A673 (cell line): ENCODE data around the gene HIGD2A. TPM values are rescaled to one million over a fixed set of nuclear protein-coding genes. Genes with fewer than 3 reads are reported as not detected.

Source experiments
- BruUV-seq: library from RNA; stranded (reverse); fragments of 400-500 nt; replicated peaks from 2 replicates; lab custom pipeline; 2021; lab: Mats Ljungman, UMichigan
- CTCF ChIA-PET: fragments of 300-600 bp; sonication (Branson Sonifier 250); formaldehyde crosslinking; loops from one replicate; lab custom pipeline; 2022; ENCODE audit warnings: antibody characterized with exemption; lab: Charles Lee
- POLR2A ChIA-PET: fragments of 300-600 bp; sonication (Branson Sonifier 250); formaldehyde crosslinking; loops from one replicate; lab custom pipeline; 2022; ENCODE audit warnings: antibody characterized with exemption; ENCODE audit not compliant: low non-redundant PET; lab: Charles Lee
- DNase-seq: peaks from one replicate; pipeline ENCODE4 v3.0.0-alpha.2; 2015; ENCODE audit warnings: low spot score
- H3K27ac ChIP-seq: fragments of 200-600 bp; sonication (generic); 2 replicates; pipeline ENCODE4 v1.5.1; 2016; ENCODE audit warnings: mixed run types, low read depth, mild to moderate bottlenecking, mixed read lengths, antibody characterized with exemption, low read length; ENCODE audit not compliant: poor library complexity, severe bottlenecking
- H3K27me3 ChIP-seq: fragments of 200-600 bp; sonication (generic); replicated peaks from 2 replicates; pipeline ENCODE4 v1.6.1; 2017; ENCODE audit warnings: mixed run types, low read depth, mild to moderate bottlenecking, mixed read lengths, antibody characterized with exemption, low read length; ENCODE audit not compliant: insufficient read depth, poor library complexity
- H3K36me3 ChIP-seq: fragments of 200-600 bp; sonication (generic); 2 replicates; pipeline ENCODE4 v1.6.1; 2016; ENCODE audit warnings: mixed run types, mild to moderate bottlenecking, mixed read lengths, antibody characterized with exemption, low read length; ENCODE audit not compliant: insufficient read depth, poor library complexity, severe bottlenecking
- H3K4me1 ChIP-seq: fragments of 200-600 bp; sonication (generic); 2 replicates; pipeline ENCODE4 v1.6.1; 2017; ENCODE audit warnings: mixed run types, mild to moderate bottlenecking, mixed read lengths, antibody characterized with exemption, low read length; ENCODE audit not compliant: insufficient read depth, poor library complexity, severe bottlenecking
- H3K4me3 ChIP-seq: fragments of 200-600 bp; sonication (generic); 2 replicates; pipeline ENCODE4 v1.5.1; 2016; ENCODE audit warnings: low read depth, mixed run types, mild to moderate bottlenecking, mixed read lengths, low read length; ENCODE audit not compliant: poor library complexity, severe bottlenecking
- H3K9me3 ChIP-seq: fragments of 200-600 bp; sonication (generic); 2 replicates; pipeline ENCODE4 v1.6.1; 2016; ENCODE audit warnings: mixed run types, low read depth, mild to moderate bottlenecking, mixed read lengths, antibody characterized with exemption, low read length; ENCODE audit not compliant: poor library complexity, severe bottlenecking
- EZH2 ChIP-seq: fragments of 200-600 bp; sonication (generic); IDR thresholded peaks from 2 replicates; pipeline ENCODE4 v1.6.1; 2017; ENCODE audit warnings: borderline replicate concordance, low read depth, mild to moderate bottlenecking, mixed read lengths, antibody characterized with exemption, low read length; ENCODE audit not compliant: poor library complexity, severe bottlenecking
- intact Hi-C: fragments of 100-400 bp; cut with micrococcal nuclease; formaldehyde crosslinking; loops from one replicate; pipeline ENCODE4 v1.10.0; 2022; ENCODE audit not compliant: unreplicated experiment
- total RNA-seq: library from RNA; stranded (reverse); gene quantifications from 2 replicates; pipeline ENCODE4 v1.2.3, GENCODE V29; 2021
- TF ChIP-seq, protein P1 (sequence below): fragments of 300-800, 200-600 bp; sonication (generic); conservative IDR thresholded peaks from 2 replicates; pipeline ENCODE4 v1.5.1; 2017; ENCODE audit warnings: low read depth, mild to moderate bottlenecking, antibody characterized with exemption, low read length, moderate library complexity, mixed read lengths

The HIGD2A gene
- total RNA-seq, 1 experiment from 2014 or later, result 81.7 TPM

DNA sequence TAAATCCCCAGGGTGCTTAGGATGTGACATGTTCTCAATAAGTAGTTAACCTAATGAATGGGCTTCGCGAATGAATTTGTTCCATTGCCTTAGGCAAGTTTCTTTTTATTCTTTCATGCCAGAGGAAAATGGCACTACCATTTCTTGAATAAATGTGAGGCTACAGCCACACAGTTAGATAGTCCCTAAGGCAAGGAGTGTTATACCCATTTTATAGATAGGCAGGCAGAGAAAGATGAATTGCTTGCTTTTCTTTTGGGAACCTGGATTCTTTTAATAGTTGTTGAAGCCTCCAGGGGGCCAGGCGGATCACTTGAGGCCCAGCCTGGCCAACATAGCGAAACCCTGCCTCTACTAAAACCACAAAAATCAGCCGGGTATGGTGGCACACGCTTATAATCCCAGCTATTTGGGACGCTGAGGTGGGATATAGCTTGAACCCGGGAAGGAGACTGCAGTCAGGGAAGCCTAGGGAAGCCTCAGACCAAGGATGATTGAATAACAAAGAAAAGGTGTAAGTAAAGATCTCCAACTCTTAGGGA, 1.1 kb upstream of the HIGD2A start:
- Histone ChIP-seq H3K27me3 (no peaks in the 10 kb centered on the region), H3K9me3 (no peaks in the 10 kb centered on the region), H3K4me1 (peaks cover 13% of the 10 kb centered on the region), H3K4me3 (peak overlapping the region; percentile 95), H3K36me3 (peaks cover 43% of the 10 kb centered on the region), H3K27ac (peak overlapping the region; percentile 99)
- BruUV-seq, result no TSS peak
- ChIA-PET CTCF (no interaction called here), POLR2A (no interaction called here)
- TF ChIP-seq, protein P1, sequence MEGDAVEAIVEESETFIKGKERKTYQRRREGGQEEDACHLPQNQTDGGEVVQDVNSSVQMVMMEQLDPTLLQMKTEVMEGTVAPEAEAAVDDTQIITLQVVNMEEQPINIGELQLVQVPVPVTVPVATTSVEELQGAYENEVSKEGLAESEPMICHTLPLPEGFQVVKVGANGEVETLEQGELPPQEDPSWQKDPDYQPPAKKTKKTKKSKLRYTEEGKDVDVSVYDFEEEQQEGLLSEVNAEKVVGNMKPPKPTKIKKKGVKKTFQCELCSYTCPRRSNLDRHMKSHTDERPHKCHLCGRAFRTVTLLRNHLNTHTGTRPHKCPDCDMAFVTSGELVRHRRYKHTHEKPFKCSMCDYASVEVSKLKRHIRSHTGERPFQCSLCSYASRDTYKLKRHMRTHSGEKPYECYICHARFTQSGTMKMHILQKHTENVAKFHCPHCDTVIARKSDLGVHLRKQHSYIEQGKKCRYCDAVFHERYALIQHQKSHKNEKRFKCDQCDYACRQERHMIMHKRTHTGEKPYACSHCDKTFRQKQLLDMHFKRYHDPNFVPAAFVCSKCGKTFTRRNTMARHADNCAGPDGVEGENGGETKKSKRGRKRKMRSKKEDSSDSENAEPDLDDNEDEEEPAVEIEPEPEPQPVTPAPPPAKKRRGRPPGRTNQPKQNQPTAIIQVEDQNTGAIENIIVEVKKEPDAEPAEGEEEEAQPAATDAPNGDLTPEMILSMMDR, result no peak
- TF ChIP-seq EZH2, result no peak
- intact Hi-C loops, result loop anchor here (5.0 kb wide), 1 partner anchor 150 kb away; the partner anchor contains the start of gene RNF44
- no peak for DNase-seq

DNA sequence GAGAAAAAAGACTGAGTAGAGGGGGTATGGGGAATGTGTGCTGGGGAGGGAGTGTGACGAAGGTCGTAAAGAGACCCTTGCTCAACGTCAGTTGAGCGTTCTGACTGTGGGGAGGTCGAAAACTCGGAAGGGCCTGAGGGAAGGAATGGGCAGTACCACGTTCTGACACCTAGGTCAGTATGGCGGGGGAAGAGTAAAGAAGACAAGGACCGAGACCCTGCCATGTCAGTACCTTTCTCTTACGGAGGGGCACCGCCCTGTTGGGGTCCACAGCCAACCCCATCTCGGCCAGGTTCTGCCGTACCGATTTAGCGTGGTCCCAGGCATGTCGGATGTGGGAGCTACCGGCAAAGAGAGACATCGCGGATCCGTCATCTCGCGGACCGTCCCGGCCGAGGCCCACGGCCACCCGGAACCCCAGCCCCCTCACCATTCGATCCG, 528 bp upstream of the HIGD2A start:
- TF ChIP-seq, protein P1, result no peak
- TF ChIP-seq EZH2, result no peak
- DNase-seq, result peak; percentile 24
- H3K4me1 ChIP-seq, result peaks cover 13% of the 10 kb centered on the region
- peaks cover 37% of the 10 kb centered on the region for H3K36me3 ChIP-seq
- H3K27me3 ChIP-seq, result no peaks in the 10 kb centered on the region
- H3K4me3 ChIP-seq, result peak overlapping the region; percentile 95
- peak overlapping the region; percentile 99 for H3K27ac ChIP-seq
- no peaks in the 10 kb centered on the region for H3K9me3 ChIP-seq
- TSS peak; percentile 47 for BruUV-seq
- POLR2A ChIA-PET, result no interaction called here
- CTCF ChIA-PET, result no interaction called here
- intact Hi-C loops, result loop anchor here (5.0 kb wide), 1 partner anchor 149 kb away; the partner anchor contains the start of gene RNF44

DNA sequence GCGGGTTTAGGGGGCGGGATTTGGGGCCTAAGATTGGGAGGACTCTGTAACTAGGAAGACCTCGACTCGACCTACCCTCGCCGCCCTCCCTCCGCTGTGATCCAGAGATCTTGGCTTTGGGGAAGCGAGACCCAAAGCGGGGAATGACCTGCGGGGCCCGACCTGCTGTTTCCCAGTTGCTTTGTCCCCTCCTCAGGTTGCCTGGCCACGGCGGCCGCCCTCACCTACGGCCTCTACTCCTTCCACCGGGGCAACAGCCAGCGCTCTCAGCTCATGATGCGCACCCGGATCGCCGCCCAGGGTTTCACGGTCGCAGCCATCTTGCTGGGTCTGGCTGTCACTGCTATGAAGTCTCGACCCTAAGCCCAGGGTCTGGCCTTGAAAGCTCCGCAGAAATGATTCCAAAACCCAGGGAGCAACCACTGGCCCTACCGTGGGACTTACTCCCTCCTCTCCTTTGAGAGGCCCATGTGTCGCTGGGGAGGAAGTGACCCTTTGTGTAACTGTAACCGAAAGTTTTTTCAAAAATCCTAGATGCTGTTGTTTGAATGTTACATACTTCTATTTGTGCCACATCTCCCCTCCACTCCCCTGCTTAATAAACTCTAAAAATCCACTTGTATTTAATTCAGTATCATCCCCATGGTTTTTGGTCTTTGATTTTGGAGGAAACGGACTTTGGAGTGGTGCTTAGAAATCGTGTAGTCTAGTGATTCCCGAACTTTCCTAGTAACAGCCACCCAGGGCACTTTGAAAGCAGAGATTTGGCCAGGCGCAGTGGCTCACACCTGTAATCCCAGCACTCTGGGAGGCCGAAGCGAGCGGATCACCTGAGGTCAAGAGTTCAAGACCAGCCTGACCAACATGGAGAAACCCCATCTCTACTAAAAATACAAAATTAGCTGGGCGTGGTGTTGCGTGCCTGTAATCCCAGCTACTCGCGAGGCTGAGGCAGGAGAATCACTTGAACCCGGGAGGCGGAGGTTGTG, 878 bp downstream of the HIGD2A start:
- BruUV-seq, result TSS peak; percentile 97
- H3K4me1 ChIP-seq, result peaks cover 13% of the 10 kb centered on the region
- H3K4me3 ChIP-seq, result peak overlapping the region; percentile 95
- intact Hi-C loops, result loop anchor here (5.0 kb wide), 1 partner anchor 148 kb away; the partner anchor contains the start of gene RNF44
- CTCF ChIA-PET, result no interaction called here
- H3K27ac ChIP-seq, result peak overlapping the region; percentile 99
- TF ChIP-seq, protein P1, result no peak
- TF ChIP-seq EZH2, result no peak
- H3K27me3 ChIP-seq, result no peaks in the 10 kb centered on the region
- H3K36me3 ChIP-seq, result peaks cover 23% of the 10 kb centered on the region
- H3K9me3 ChIP-seq, result no peaks in the 10 kb centered on the region
- POLR2A ChIA-PET, result no interaction called here
- no peak for DNase-seq
